ENCODE results near the gene IRF9.

The IRF9 gene

DNA sequence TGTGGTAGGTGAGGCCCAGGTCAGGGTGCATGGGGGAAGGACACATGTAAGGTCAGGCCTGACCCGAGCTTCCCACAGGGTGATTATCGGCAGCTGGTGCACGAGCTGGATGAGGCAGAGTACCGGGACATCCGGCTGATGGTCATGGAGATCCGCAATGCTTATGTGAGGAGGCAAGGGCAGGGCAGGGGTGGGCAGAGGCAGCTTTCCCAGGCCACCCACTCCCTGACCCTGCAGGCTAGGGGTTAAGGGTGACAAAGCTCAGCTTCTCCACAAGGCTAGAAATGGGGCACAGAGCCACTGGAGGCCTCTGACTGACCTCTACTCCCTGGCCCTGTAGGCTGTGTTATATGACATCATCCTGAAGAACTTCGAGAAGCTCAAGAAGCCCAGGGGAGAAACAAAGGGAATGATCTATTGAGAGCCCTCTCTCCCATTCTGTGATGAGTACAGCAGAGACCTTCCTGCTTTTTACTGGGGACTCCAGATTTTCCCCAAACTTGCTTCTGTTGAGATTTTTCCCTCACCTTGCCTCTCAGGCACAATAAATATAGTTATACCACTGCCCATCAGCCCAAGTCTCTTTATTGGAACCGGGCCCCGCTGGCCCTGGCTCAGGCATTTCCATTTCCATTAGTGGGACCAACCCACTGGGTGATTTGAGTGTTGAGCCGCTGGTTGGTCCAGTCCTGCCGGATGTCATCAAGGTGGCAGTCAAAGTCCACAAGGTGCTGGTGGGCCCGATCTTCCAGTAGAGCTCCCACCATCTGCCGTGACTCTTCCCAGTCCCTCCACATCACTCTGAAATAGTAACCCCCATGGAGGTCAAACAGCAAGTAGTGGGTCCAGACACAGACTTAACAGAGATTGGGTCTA is 22.4 kb upstream of the IRF9 start:
- H3K4me3 ChIP-seq (ENCODE audit: low read length in 2 of 2), result no peak overlapping the region
- no peak overlapping the region for H3K9ac ChIP-seq (ENCODE audit: low read depth in 1 of 2, low read length in 2 of 2)
- peaks cover 28 to 32% of the 10 kb centered on the region in 2 donors for H3K36me3 ChIP-seq (ENCODE audit: control insufficient read depth in 2 of 2, insufficient read depth in 2 of 2, low read length in 2 of 2)
- no peaks in the 10 kb centered on the region for H3K27me3 ChIP-seq (ENCODE audit: control insufficient read depth in 2 of 2, insufficient read depth in 2 of 2, low read length in 2 of 2)
- H3K9me3 ChIP-seq (ENCODE audit: control insufficient read depth in 2 of 2, low read length in 2 of 2), result no peaks in the 10 kb centered on the region
- peaks cover 31 to 34% of the 10 kb centered on the region in 2 donors for H3K4me1 ChIP-seq (ENCODE audit: control insufficient read depth in 2 of 2, insufficient read depth in 2 of 2, low read length in 2 of 2)
- no peak overlapping the region for H3K27ac ChIP-seq (ENCODE audit: low read depth in 2 of 2, low read length in 2 of 2)

GRCh38 chr14:24139272-24139934 is 21.7 kb upstream of the IRF9 start:
- peaks cover 35 to 39% of the 10 kb centered on the region in 2 donors for H3K36me3 ChIP-seq (ENCODE audit: control insufficient read depth in 2 of 2, insufficient read depth in 2 of 2, low read length in 2 of 2)
- H3K27me3 ChIP-seq (ENCODE audit: control insufficient read depth in 2 of 2, insufficient read depth in 2 of 2, low read length in 2 of 2), result no peaks in the 10 kb centered on the region
- H3K4me3 ChIP-seq (ENCODE audit: low read length in 2 of 2), result peak overlapping the region in 1 of 2 donors; percentile 32
- H3K4me1 ChIP-seq (ENCODE audit: control insufficient read depth in 2 of 2, insufficient read depth in 2 of 2, low read length in 2 of 2), result peaks cover 31 to 34% of the 10 kb centered on the region in 2 donors
- no peak overlapping the region for H3K9ac ChIP-seq (ENCODE audit: low read depth in 1 of 2, low read length in 2 of 2)
- H3K27ac ChIP-seq (ENCODE audit: low read depth in 2 of 2, low read length in 2 of 2), result no peak overlapping the region
- no peaks in the 10 kb centered on the region for H3K9me3 ChIP-seq (ENCODE audit: control insufficient read depth in 2 of 2, low read length in 2 of 2)

GRCh38 chr14:24141097-24141880 is 19.8 kb upstream of the IRF9 start, which contains the start of gene EMC9:
EMC9 (minus strand) TSS chr14:24141591; CDS start chr14:24141304, 287 bp downstream.
- H3K4me3 ChIP-seq (ENCODE audit: low read length in 2 of 2), result peak within 1 kb of the TSS; percentile 79 to 93
- peaks cover 36 to 42% of the 10 kb centered on the region in 2 donors for H3K36me3 ChIP-seq (ENCODE audit: control insufficient read depth in 2 of 2, insufficient read depth in 2 of 2, low read length in 2 of 2)
- H3K27ac ChIP-seq (ENCODE audit: low read depth in 2 of 2, low read length in 2 of 2), result peak within 1 kb of the TSS; percentile 95 to 96
- no peaks in the 10 kb centered on the region for H3K27me3 ChIP-seq (ENCODE audit: control insufficient read depth in 2 of 2, insufficient read depth in 2 of 2, low read length in 2 of 2)
- H3K9me3 ChIP-seq (ENCODE audit: control insufficient read depth in 2 of 2, low read length in 2 of 2), result no peaks in the 10 kb centered on the region
- H3K4me1 ChIP-seq (ENCODE audit: control insufficient read depth in 2 of 2, insufficient read depth in 2 of 2, low read length in 2 of 2), result peaks cover 40 to 42% of the 10 kb centered on the region in 2 donors
- peak within 1 kb of the TSS; percentile 81 to 96 for H3K9ac ChIP-seq (ENCODE audit: low read depth in 1 of 2, low read length in 2 of 2)

DNA sequence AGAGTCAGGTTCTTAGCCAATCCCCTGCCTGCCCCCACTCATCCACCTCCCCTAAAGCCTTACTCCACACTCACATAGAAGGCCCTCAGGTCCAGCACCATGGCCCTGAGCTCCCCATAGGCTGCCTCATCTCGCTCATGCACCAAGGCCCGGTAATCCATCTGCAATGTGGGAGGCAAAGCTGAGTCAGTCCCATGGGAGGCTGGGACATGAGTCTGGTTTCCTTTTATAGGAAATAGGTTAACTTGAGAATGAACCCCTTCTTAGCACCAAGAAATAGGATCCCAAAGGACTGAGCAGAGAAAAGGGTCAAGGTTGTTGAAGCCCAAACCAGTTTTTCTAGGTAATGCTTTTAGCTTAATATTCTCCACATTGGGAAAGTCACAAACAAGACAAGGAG is 17.6 kb upstream of the IRF9 start:
- Histone ChIP-seq H3K36me3 (ENCODE audit: control insufficient read depth in 2 of 2, insufficient read depth in 2 of 2, low read length in 2 of 2) (peaks cover 23 to 28% of the 10 kb centered on the region in 2 donors), H3K27ac (ENCODE audit: low read depth in 2 of 2, low read length in 2 of 2) (no peak overlapping the region), H3K4me3 (ENCODE audit: low read length in 2 of 2) (no peak overlapping the region), H3K9me3 (ENCODE audit: control insufficient read depth in 2 of 2, low read length in 2 of 2) (no peaks in the 10 kb centered on the region), H3K9ac (ENCODE audit: low read depth in 1 of 2, low read length in 2 of 2) (no peak overlapping the region), H3K4me1 (ENCODE audit: control insufficient read depth in 2 of 2, insufficient read depth in 2 of 2, low read length in 2 of 2) (peaks cover 38% of the 10 kb centered on the region in 2 donors), H3K27me3 (ENCODE audit: control insufficient read depth in 2 of 2, insufficient read depth in 2 of 2, low read length in 2 of 2) (no peaks in the 10 kb centered on the region)

DNA sequence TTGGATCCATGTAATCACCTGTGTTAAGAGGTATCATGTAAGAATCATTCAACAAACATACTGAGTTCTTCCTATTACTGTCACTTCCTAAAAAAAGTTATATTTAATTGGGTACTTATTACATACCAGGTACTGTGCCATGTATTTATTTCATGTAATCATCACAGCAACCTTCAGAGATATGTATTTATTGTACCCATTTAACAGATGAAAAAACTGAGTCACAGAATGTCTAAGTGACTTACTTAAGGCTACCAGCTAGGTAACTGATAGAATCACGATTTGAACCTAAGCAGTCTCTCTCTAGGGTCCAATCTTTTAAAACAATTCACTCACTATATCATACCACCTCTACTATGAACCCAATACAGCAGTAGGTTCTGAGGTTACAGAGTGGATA is 16.6 kb upstream of the IRF9 start:
- no peak overlapping the region for H3K27ac ChIP-seq (ENCODE audit: low read depth in 2 of 2, low read length in 2 of 2)
- no peaks in the 10 kb centered on the region for H3K9me3 ChIP-seq (ENCODE audit: control insufficient read depth in 2 of 2, low read length in 2 of 2)
- peaks cover 38 to 40% of the 10 kb centered on the region in 2 donors for H3K4me1 ChIP-seq (ENCODE audit: control insufficient read depth in 2 of 2, insufficient read depth in 2 of 2, low read length in 2 of 2)
- H3K36me3 ChIP-seq (ENCODE audit: control insufficient read depth in 2 of 2, insufficient read depth in 2 of 2, low read length in 2 of 2), result peaks cover 20 to 24% of the 10 kb centered on the region in 2 donors
- H3K4me3 ChIP-seq (ENCODE audit: low read length in 2 of 2), result no peak overlapping the region
- H3K27me3 ChIP-seq (ENCODE audit: control insufficient read depth in 2 of 2, insufficient read depth in 2 of 2, low read length in 2 of 2), result no peaks in the 10 kb centered on the region
- H3K9ac ChIP-seq (ENCODE audit: low read depth in 1 of 2, low read length in 2 of 2), result peak overlapping the region in 1 of 2 donors; percentile 32

DNA sequence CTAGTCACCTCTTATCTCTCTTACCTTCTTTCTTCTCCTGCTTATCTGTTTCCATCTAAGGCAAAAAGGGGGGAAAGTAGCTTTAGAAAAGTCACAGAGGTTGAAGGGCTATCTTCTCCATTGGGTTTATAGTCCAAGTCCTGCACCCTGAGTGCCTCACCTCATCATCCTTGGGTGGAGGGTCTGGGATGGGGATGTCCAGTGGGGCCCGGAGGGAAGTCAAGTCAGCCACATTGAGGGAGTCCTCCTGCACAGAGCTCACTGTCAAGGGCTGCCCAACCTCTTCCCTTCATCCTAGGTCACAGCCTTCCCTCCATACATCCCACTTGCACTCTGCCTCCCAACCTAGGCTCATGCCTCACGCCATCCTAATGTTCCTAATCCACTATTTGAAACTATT is 15.8 kb upstream of the IRF9 start:
- Histone ChIP-seq H3K36me3 (ENCODE audit: control insufficient read depth in 2 of 2, insufficient read depth in 2 of 2, low read length in 2 of 2) (peaks cover 25 to 30% of the 10 kb centered on the region in 2 donors), H3K27me3 (ENCODE audit: control insufficient read depth in 2 of 2, insufficient read depth in 2 of 2, low read length in 2 of 2) (no peaks in the 10 kb centered on the region), H3K9me3 (ENCODE audit: control insufficient read depth in 2 of 2, low read length in 2 of 2) (no peaks in the 10 kb centered on the region), H3K4me3 (ENCODE audit: low read length in 2 of 2) (peak overlapping the region; percentile 79 to 99), H3K4me1 (ENCODE audit: control insufficient read depth in 2 of 2, insufficient read depth in 2 of 2, low read length in 2 of 2) (peaks cover 35 to 38% of the 10 kb centered on the region in 2 donors), H3K9ac (ENCODE audit: low read depth in 1 of 2, low read length in 2 of 2) (peak overlapping the region; percentile 68 to 93), H3K27ac (ENCODE audit: low read depth in 2 of 2, low read length in 2 of 2) (peak overlapping the region in 1 of 2 donors; percentile 97)

GRCh38 chr14:24145690-24146452 is 15.2 kb upstream of the IRF9 start:
- H3K4me1 ChIP-seq (ENCODE audit: control insufficient read depth in 2 of 2, insufficient read depth in 2 of 2, low read length in 2 of 2), result peaks cover 34 to 35% of the 10 kb centered on the region in 2 donors
- peak overlapping the region; percentile 68 to 93 for H3K9ac ChIP-seq (ENCODE audit: low read depth in 1 of 2, low read length in 2 of 2)
- H3K27me3 ChIP-seq (ENCODE audit: control insufficient read depth in 2 of 2, insufficient read depth in 2 of 2, low read length in 2 of 2), result no peaks in the 10 kb centered on the region
- peak overlapping the region; percentile 94 to 97 for H3K27ac ChIP-seq (ENCODE audit: low read depth in 2 of 2, low read length in 2 of 2)
- H3K36me3 ChIP-seq (ENCODE audit: control insufficient read depth in 2 of 2, insufficient read depth in 2 of 2, low read length in 2 of 2), result peaks cover 32 to 37% of the 10 kb centered on the region in 2 donors
- no peaks in the 10 kb centered on the region for H3K9me3 ChIP-seq (ENCODE audit: control insufficient read depth in 2 of 2, low read length in 2 of 2)
- H3K4me3 ChIP-seq (ENCODE audit: low read length in 2 of 2), result peak overlapping the region; percentile 79 to 99

GRCh38 chr14:24146453-24146977 is 14.6 kb upstream of the IRF9 start, which contains the start of gene PSME2:
PSME2 (minus strand) TSS chr14:24146610; CDS start chr14:24146581, 29 bp downstream.
- Histone ChIP-seq H3K36me3 (ENCODE audit: control insufficient read depth in 2 of 2, insufficient read depth in 2 of 2, low read length in 2 of 2) (peaks cover 38 to 43% of the 10 kb centered on the region in 2 donors), H3K27ac (ENCODE audit: low read depth in 2 of 2, low read length in 2 of 2) (peak within 1 kb of the TSS; percentile 94 to 97), H3K4me3 (ENCODE audit: low read length in 2 of 2) (peak within 1 kb of the TSS; percentile 79 to 99), H3K9me3 (ENCODE audit: control insufficient read depth in 2 of 2, low read length in 2 of 2) (no peaks in the 10 kb centered on the region), H3K4me1 (ENCODE audit: control insufficient read depth in 2 of 2, insufficient read depth in 2 of 2, low read length in 2 of 2) (peaks cover 34 to 35% of the 10 kb centered on the region in 2 donors), H3K27me3 (ENCODE audit: control insufficient read depth in 2 of 2, insufficient read depth in 2 of 2, low read length in 2 of 2) (no peaks in the 10 kb centered on the region), H3K9ac (ENCODE audit: low read depth in 1 of 2, low read length in 2 of 2) (peak within 1 kb of the TSS; percentile 82 to 93)
